G401 (cell line): Measurements from ENCODE around the gene GLP2R. TPM values are rescaled to one million over a fixed set of nuclear protein-coding genes. Genes with fewer than 3 reads are reported as not detected.
"Not testable (repeated sequence)": the region's sequence is repeated elsewhere in the genome, so short reads cannot be mapped to it uniquely, and the experiment has no call there.

Experiments
- DNase-seq: peaks from one replicate; pipeline ENCODE4 v3.0.0-alpha.2; 2015; ENCODE audit warnings: low spot score
- in situ Hi-C: cut with HindIII; loops from 2 replicates; pipeline ENCODE4 v1.10.0; 2016; ENCODE audit warnings: low sequenced_read_pairs, mixed read lengths
- total RNA-seq: library from RNA; depleted of rRNA; stranded (reverse); fragments of >200 nt; shearing (Covaris generic); gene quantifications from 2 replicates; pipeline ENCODE4 v1.2.3, GENCODE V29; 2014

GLP2R gene
- total RNA-seq, 1 experiment from 2014 or later, result not detected

DNA sequence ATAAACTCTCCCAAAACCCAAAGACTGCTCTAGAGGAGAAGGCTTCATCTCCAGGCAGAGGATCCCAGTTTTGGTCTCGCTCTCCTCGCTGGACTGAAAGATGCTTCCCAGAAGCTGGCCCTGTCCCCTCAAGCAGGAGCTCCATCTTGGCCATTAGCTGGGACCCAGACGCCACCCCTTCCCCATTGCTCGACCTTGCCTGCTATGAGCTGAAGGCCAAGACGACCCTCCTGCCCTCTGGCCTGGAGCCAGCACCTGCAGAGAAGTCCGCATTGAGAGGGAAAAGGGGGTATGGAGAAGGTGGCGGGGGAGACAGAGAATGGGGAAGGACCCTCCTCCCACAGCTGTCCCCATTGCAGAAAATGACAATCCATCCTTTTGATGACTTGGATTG is 82.9 kb downstream of the GLP2R start:
- DNase-seq, result no peak
- in situ Hi-C loops, result no loop called here

DNA sequence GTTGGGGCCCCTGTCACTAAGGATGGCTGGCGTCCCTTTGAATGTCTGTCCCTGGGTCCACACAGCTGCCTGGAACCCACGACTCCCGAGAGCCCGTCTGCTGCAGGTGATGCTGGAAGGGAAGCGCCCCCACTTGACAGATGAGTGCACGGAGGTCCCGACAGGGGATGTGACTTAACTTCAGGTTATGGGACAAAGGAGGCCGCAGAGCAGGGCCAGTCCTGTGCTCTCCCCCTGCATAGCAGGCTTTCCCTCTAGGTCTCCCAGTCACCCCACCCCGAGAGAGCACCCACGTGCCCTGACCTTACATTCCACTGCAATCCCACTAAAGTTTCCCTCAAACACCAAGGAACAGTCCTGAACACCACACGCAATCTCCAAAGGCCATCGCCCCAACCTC is 85.4 kb downstream of the GLP2R start:
- in situ Hi-C loops, result no loop called here
- no peak for DNase-seq

DNA sequence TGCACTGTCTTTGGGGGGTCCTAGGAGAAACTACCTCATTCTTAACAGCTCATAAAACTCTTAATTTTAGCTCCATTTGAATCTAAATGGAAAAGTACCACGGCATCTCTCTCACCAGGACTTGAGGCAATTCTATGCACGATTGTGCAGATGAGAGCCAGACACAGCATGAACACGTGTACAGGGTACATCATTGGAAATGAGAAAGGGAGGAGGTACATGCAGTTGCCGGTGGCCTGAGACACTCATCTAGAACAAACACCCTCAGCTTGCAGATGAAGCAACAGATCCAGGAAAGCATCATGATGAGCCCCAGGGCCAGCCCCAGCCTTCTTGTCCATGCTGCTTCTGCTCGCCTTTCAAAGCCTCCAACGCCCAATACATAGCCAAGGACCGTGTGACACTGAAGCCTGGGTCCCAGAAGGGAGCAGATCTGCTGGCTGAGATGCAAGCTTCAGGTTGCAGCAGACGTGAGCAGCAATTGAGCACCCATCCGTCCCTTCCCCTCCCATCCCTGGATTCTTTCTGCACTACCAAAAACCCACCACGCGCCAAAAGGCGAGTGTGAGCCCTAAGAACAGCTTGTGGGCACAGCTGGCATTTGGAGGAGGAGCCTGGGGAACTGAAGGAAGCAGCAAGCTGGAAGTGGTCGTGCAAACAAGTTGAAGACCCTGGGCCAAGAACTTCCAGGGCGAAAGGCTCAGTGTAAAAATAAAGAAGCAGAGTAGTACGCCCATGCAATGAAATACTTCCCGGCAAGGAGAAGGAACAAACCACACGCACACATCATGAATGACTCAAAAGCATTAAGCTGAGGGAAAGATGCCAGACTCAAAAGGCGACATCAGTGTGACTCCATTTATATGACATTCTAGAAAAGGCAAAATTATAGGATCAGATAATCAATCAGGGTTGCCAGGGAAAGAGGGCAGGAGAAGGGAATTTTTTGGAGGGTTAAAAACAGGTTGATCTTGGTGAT is 86.7 kb downstream of the GLP2R start:
- in situ Hi-C loops, result no loop called here
- peak; percentile 68 for DNase-seq

DNA sequence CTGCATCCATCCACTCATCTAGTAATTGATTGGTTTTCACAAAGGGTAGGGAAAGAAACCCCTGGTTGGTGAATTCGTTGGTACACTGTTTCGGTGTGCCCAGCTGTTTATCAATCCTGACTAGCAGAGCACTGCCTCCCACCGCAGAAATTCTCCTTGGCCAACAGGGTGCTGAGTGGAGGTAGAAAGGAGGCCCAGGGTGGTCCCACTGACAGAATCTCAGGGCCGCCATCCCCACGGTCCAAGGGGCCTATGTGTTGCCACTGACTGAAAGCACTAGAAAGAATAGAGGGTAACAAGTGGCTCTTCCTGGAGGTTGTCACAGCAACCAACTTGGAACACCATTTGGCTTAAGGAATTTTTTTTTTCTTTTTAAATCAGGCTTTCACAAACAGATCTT is 87.8 kb downstream of the GLP2R start:
- in situ Hi-C loops, result no loop called here
- DNase-seq, result no peak

- DNase-seq, result no peak
- in situ Hi-C loops, result no loop called here
These were observed 90.4 kb downstream of the GLP2R start for GRCh38 chr17:9916108-9916507.

DNA sequence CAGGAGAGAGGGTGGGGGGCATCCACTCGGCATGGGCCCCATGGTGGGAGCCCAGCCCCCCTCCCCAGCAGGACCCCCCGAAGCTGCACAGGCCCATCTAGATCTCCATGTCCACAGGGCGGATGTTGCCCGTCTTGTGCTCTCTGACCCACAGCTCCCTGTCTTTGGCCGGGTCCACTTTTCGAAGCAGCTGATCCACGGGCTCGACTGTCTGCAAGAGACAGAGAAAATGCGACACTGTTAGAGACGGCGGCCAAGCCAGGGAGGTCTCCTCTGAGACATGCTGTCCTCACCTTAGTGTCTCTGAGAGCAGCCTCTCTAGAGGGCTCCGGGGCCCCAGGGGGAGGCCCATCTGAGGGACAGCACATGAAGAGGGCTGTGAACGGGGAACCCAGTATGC is 91.4 kb downstream of the GLP2R start:
- no peak for DNase-seq
- in situ Hi-C loops, result no loop called here

GRCh38 chr17:9917801-9918200 is 92.1 kb downstream of the GLP2R start:
- in situ Hi-C loops, result no loop called here
- no peak for DNase-seq

- DNase-seq, result no peak
- in situ Hi-C loops, result no loop called here
These were observed 92.6 kb downstream of the GLP2R start for GRCh38 chr17:9918352-9918751.

DNA sequence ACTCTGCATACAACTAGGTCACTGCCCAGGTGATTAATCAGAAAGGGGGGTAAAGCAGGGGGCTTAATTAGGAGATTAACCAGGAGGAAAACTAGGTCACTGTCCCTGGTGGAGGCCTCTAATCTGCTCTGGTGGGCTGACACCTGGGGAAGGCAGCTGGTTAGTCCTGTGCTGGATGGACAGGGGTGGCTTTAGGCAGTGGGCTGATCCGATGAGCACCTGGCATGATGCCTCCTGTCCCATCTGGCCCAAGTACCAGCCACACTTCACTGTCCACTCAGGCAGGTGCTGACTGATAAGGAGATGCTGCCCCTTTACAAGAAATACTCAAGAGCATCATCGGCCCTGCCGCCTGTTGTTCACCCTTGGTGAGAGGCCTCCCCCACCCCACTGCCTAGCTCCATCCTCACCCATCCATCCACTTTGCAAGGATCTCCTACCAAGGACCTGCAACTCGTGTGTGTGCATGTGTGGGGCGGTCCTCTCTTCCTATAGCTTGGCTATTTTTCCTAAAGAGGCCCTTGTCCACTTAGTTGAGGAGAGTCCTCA is 93.2 kb downstream of the GLP2R start:
- in situ Hi-C loops, result no loop called here
- peak; percentile 58 for DNase-seq

GRCh38 chr17:9921216-9921615 is 95.5 kb downstream of the GLP2R start:
- in situ Hi-C loops, result not testable (repeated sequence)

DNA sequence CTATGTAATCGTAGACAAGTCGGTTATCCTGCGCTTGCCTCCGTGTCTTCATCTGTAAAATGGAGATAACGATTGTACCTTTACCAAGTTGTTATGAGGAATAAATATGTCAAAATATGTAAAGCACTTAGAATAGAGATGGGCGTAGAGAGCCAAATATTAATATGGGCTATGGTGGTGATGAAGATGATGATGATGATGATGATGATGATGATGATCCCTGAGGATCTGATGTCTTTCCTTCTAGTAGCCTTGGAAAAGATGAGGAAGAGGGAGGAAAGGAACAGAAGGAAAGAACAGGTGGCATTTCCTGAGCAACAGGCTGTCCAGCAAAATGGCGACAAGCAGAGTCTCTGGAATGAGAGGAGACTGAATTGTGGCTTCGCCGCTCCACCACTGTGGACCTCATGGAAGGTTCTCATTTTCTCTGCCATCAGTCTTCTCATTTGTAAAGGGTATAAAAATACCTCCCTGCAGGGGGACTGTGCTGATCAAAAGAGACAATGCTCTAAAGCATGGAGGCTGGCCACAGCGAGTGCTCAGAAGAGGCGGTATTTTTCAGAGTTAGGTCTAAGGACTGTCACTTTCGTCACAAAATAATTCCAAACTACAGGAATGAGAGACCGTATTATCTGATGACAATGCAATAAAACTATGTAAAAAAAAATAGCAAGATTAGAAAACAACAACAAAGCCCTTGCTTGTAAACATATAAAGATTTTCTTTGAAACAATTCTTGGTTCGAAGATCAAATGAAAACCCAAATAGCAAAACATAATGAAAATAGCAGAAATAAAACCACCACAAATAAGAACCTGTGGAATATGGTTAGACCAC is 96.5 kb downstream of the GLP2R start:
- DNase-seq, result peak; percentile 79
- in situ Hi-C loops, result no loop called here

More at GRCh38 chr17:9921216-9921615, 95.5 kb downstream of the GLP2R start:
- DNase-seq, result not testable (repeated sequence)

DNA sequence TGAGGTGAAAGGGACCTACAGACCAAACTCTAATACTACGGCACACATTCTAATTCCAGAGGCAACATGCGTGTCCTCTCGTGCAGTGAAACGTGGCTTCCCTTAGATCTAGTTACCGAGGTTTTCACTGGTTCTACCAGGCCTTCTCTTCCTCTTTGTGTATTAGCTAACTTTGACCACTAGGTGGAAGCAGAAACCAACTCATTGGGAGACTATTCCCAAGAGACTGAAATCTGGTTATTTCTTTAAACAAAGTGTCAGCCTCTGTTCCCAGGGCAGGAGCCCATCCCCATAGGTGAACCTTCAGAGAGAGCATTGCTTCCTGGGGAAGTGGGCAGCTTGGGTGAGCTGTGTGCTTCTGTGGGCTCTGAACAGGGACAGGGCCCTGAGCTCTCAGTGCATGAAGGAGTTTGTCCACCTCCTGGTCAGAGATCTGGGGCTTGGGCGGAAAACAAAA is 99.0 kb downstream of the GLP2R start:
- DNase-seq, result peak; percentile 88
- in situ Hi-C loops, result no loop called here

DNA sequence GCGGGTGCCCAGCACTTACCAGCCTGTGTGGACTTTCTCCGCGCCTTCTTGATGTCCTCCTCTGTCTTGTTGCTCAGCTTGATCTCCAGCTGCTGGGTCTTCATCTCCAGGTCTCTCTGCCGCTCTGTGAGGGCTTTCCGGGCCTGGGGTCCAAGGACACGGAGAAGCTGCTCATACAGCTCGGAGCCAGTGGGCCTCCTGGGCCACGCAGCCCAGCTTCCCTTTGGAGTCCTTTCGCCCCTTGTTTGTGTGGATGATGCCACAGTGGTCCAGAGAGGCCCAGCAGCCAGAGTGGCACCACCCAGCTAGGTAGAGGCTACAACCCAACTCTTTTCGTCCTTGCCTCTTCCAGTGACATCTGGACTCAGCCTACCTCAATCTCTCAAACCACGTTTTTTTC is 99.7 kb downstream of the GLP2R start:
- no peak for DNase-seq
- in situ Hi-C loops, result no loop called here

GRCh38 chr17:9926150-9926804 is 100.6 kb downstream of the GLP2R start:
- in situ Hi-C loops, result no loop called here

GRCh38 chr17:9928601-9929333 is 103.0 kb downstream of the GLP2R start:
- peak; percentile 87 for DNase-seq
- in situ Hi-C loops, result no loop called here

More at GRCh38 chr17:9926150-9926804, 100.6 kb downstream of the GLP2R start:
- DNase-seq, result no peak

GRCh38 chr17:9929871-9930270 is 104.1 kb downstream of the GLP2R start:
- no peak for DNase-seq
- in situ Hi-C loops, result no loop called here

DNA sequence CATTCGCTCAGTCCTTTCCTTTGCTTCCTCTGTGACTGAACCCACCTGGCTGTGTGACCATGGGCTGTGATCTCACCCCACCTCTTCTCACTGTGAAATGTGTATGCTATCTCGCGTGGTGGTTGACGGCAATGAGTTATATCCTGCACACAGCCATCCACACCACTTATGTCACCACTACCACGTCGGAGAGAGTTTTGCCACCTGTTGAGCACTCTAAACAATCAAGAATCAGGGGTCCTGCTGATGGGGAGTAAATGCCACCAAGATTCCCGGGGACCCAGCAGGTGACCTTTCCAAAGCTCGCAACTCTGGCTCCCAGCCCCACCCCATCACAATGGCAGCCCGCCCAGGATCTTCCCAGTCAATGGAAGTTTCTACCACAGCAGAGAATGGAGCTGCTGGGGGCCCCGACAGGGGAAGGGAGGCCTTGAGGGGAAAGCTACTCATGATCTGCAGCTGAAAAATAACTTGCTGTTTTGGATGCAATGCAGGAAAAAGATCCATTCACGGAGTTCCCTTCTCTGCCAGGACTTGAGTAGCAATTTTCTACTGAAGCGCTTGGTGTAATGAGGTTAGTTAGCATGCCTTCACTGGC is 105.5 kb downstream of the GLP2R start:
- DNase-seq, result no peak
- in situ Hi-C loops, result no loop called here

- in situ Hi-C loops, result no loop called here
- DNase-seq, result no peak
These were observed 106.8 kb downstream of the GLP2R start for GRCh38 chr17:9932491-9932890.
